ENCODE measurements around the gene NXT1.

Gene NXT1

GRCh38 chr20:23331450-23332350, 18.9 kb upstream of the NXT1 start:
- H3K27me3 ChIP-seq (ENCODE audit: insufficient read depth, low read depth, severe bottlenecking): peaks cover 82% of the 10 kb centered on the region
- no peaks in the 10 kb centered on the region for H3K36me3 ChIP-seq
- H3K4me3 ChIP-seq (ENCODE audit: low read depth, low read length): no peak overlapping the region
- no peak for TF ChIP-seq CTCF (IDR thresholded peaks at IDR 0.05; ENCODE audit: low read depth, low read length)
- no peak overlapping the region for H3K27ac ChIP-seq
- no peaks in the 10 kb centered on the region for H3K9me3 ChIP-seq (ENCODE audit: severe bottlenecking)
- DNase-seq: no peak

- H3K9me3 ChIP-seq (ENCODE audit: severe bottlenecking): no peaks in the 10 kb centered on the region
- peaks cover 78% of the 10 kb centered on the region for H3K27me3 ChIP-seq (ENCODE audit: insufficient read depth, low read depth, severe bottlenecking)
- no peaks in the 10 kb centered on the region for H3K36me3 ChIP-seq
- no peak overlapping the region for H3K4me3 ChIP-seq (ENCODE audit: low read depth, low read length)
- no peak overlapping the region for H3K27ac ChIP-seq
- DNase-seq: no peak
- no peak for TF ChIP-seq CTCF (IDR thresholded peaks at IDR 0.05; ENCODE audit: low read depth, low read length)
These were observed 18.1 kb upstream of the NXT1 start for GRCh38 chr20:23332467-23332866.

GRCh38 chr20:23334111-23334510, 16.5 kb upstream of the NXT1 start:
- Histone ChIP-seq H3K4me3 (ENCODE audit: low read depth, low read length) (no peak overlapping the region), H3K36me3 (no peaks in the 10 kb centered on the region), H3K27me3 (ENCODE audit: insufficient read depth, low read depth, severe bottlenecking) (peaks cover 66% of the 10 kb centered on the region), H3K9me3 (ENCODE audit: severe bottlenecking) (no peaks in the 10 kb centered on the region), H3K27ac (no peak overlapping the region)
- no peak for TF ChIP-seq CTCF (IDR thresholded peaks at IDR 0.05; ENCODE audit: low read depth, low read length)
- DNase-seq: no peak

- H3K27me3 ChIP-seq (ENCODE audit: insufficient read depth, low read depth, severe bottlenecking): peaks cover 60% of the 10 kb centered on the region
- TF ChIP-seq CTCF (IDR thresholded peaks at IDR 0.05; ENCODE audit: low read depth, low read length): no peak
- H3K4me3 ChIP-seq (ENCODE audit: low read depth, low read length): no peak overlapping the region
- no peaks in the 10 kb centered on the region for H3K36me3 ChIP-seq
- no peaks in the 10 kb centered on the region for H3K9me3 ChIP-seq (ENCODE audit: severe bottlenecking)
- DNase-seq: no peak
- H3K27ac ChIP-seq: no peak overlapping the region
These were observed 15.1 kb upstream of the NXT1 start for GRCh38 chr20:23335521-23335920.

- no peak for DNase-seq
- Histone ChIP-seq H3K36me3 (no peaks in the 10 kb centered on the region), H3K27me3 (ENCODE audit: insufficient read depth, low read depth, severe bottlenecking) (peaks cover 62% of the 10 kb centered on the region), H3K27ac (no peak overlapping the region), H3K9me3 (ENCODE audit: severe bottlenecking) (no peaks in the 10 kb centered on the region), H3K4me3 (ENCODE audit: low read depth, low read length) (no peak overlapping the region)
- TF ChIP-seq CTCF (IDR thresholded peaks at IDR 0.05; ENCODE audit: low read depth, low read length): no peak
These were observed 14.1 kb upstream of the NXT1 start for GRCh38 chr20:23336476-23336875.
